ENCODE data around the gene ARHGAP24. TPM values are rescaled to one million over a fixed set of nuclear protein-coding genes. Genes with fewer than 3 reads are reported as not detected.

The ARHGAP24 gene
- total RNA-seq, 1 experiment from 2014 or later = 1.3 TPM

- TF ChIP-seq CEBPB (IDR thresholded peaks at IDR 0.05; ENCODE audit: low read depth) (no peak), EGR1 (IDR thresholded peaks at IDR 0.05; ENCODE audit: low read depth) (no peak), YY1 (IDR thresholded peaks at IDR 0.05; ENCODE audit: extremely low read depth, insufficient replicate concordance, low read depth, low read length) (no peak), JUND (IDR thresholded peaks at IDR 0.05) (no peak), POLR2AphosphoS5 (IDR thresholded peaks at IDR 0.05; ENCODE audit: low read depth, low read length) (no peak), SRF (IDR thresholded peaks at IDR 0.05; ENCODE audit: low read depth) (no peak)
These were observed 520.4 kb downstream of the ARHGAP24 start (continued) for GRCh38 chr4:85995361-85995760.

DNA sequence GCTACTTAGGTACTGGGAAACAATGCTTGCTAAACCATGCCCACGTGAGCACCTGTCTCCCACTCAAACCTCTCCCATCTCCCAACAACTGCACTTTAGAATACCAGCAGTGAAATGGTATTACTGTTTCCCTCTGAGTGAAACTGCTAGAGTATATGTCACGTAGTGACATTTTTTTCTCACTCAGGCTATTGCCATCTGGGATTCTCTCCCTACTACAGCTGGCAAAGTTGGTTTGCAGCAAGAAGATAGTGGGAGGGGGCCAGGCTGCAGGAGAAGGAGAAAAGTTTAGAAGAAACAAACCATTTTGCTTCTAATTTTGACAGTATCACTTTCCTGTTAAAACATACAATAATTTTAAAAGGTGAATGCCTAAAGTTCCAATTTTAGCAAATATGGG is 526.6 kb downstream of the ARHGAP24 start:
- H3K4me3 ChIP-seq (replicated peaks in 1 of 2; ENCODE audit: low read depth in 1 of 2, low read length in 2 of 2) = no peak overlapping the region
- H3K36me3 ChIP-seq (ENCODE audit: control insufficient read depth in 1 of 2, insufficient read depth in 2 of 2, low read length in 2 of 2) = no peaks in the 10 kb centered on the region
- no TSS peak for BruUV-seq (replicated peaks)
- ATAC-seq (no peak), DNase-seq (ENCODE audit: low read depth, low spot score) (no peak)
- ChIA-PET RAD21 (ENCODE audit: low non-redundant PET in 1 of 2, low total read pairs in 2 of 2, uncharacterized antibody in 2 of 2, unreplicated experiment in 2 of 2) (no interaction called here), POLR2A (no interaction called here), CTCF (no interaction called here)
- no peaks in the 10 kb centered on the region for H3K9me3 ChIP-seq (ENCODE audit: control insufficient read depth in 1 of 2, insufficient read depth in 1 of 2, low read depth in 1 of 2, low read length in 2 of 2)
- no peaks in the 10 kb centered on the region for H3K79me2 ChIP-seq (ENCODE audit: insufficient read depth, low read length)
- no peaks in the 10 kb centered on the region for H3K9me2 ChIP-seq (ENCODE audit: insufficient read depth)
- no peak for TF ChIP-seq CEBPB (IDR thresholded peaks at IDR 0.05; ENCODE audit: low read depth)
- no peak for TF ChIP-seq ELF1 (IDR thresholded peaks at IDR 0.05; ENCODE audit: borderline replicate concordance, low read depth)
- TF ChIP-seq ZFX (IDR thresholded peaks at IDR 0.05) = no peak
- no peak for TF ChIP-seq FOSL1 (IDR thresholded peaks at IDR 0.05; ENCODE audit: low read depth)
- no peak for TF ChIP-seq SRF (IDR thresholded peaks at IDR 0.05; ENCODE audit: low read depth)
- TF ChIP-seq, protein P1, sequence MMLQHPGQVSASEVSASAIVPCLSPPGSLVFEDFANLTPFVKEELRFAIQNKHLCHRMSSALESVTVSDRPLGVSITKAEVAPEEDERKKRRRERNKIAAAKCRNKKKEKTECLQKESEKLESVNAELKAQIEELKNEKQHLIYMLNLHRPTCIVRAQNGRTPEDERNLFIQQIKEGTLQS (IDR thresholded peaks at IDR 0.05) = no peak
- no peaks in the 10 kb centered on the region for H4K20me1 ChIP-seq (ENCODE audit: insufficient read depth)
- intact Hi-C loops (cut with micrococcal nuclease) = no loop called here
- H3K27me3 ChIP-seq (ENCODE audit: insufficient read depth, low read length) = no peaks in the 10 kb centered on the region
- H3K4me1 ChIP-seq (ENCODE audit: control insufficient read depth in 1 of 2, insufficient read depth in 2 of 2, low read length in 2 of 2) = no peaks in the 10 kb centered on the region
- no peak overlapping the region for H3K9ac ChIP-seq (ENCODE audit: low read length)
- no peak overlapping the region for H3K4me2 ChIP-seq (ENCODE audit: low read length)
- H2AFZ ChIP-seq (ENCODE audit: low read depth, low read length, poor library complexity, severe bottlenecking) = no peak overlapping the region
- no peak overlapping the region for H3K27ac ChIP-seq (ENCODE audit: low read depth, low read length)

DNA sequence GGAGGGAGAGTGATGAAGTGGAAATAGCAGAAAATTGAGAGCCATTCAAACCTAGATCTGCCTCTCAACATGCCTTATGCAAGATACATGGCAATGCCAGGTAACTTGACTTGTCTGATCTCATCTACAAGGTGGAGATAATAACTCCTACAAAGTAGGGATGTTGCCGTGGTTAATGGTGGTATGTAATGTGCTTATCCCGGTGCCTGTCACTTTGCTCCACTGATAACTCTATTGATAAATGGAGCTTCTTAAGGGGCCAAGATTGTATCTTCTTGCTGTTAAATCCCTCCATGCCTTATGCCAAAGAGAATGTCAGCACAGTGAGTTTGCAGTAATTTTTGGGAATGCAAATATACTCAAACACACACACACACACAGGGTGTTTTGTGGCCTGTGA is 529.1 kb downstream of the ARHGAP24 start:
- intact Hi-C loops (cut with micrococcal nuclease) = no loop called here
- Histone ChIP-seq H3K27me3 (ENCODE audit: insufficient read depth, low read length) (no peaks in the 10 kb centered on the region), H4K20me1 (ENCODE audit: insufficient read depth) (no peaks in the 10 kb centered on the region), H3K4me3 (replicated peaks in 1 of 2; ENCODE audit: low read depth in 1 of 2, low read length in 2 of 2) (no peak overlapping the region), H3K4me2 (ENCODE audit: low read length) (no peak overlapping the region), H3K27ac (ENCODE audit: low read depth, low read length) (no peak overlapping the region), H3K36me3 (ENCODE audit: control insufficient read depth in 1 of 2, insufficient read depth in 2 of 2, low read length in 2 of 2) (no peaks in the 10 kb centered on the region), H3K9me2 (ENCODE audit: insufficient read depth) (no peaks in the 10 kb centered on the region), H3K79me2 (ENCODE audit: insufficient read depth, low read length) (no peaks in the 10 kb centered on the region), H3K4me1 (ENCODE audit: control insufficient read depth in 1 of 2, insufficient read depth in 2 of 2, low read length in 2 of 2) (no peaks in the 10 kb centered on the region), H3K9ac (ENCODE audit: low read length) (no peak overlapping the region), H2AFZ (ENCODE audit: low read depth, low read length, poor library complexity, severe bottlenecking) (no peak overlapping the region), H3K9me3 (ENCODE audit: control insufficient read depth in 1 of 2, insufficient read depth in 1 of 2, low read depth in 1 of 2, low read length in 2 of 2) (no peaks in the 10 kb centered on the region)
- DNase-seq (ENCODE audit: low read depth, low spot score) = no peak
- no peak for TF ChIP-seq CEBPB (IDR thresholded peaks at IDR 0.05; ENCODE audit: low read depth)
- TF ChIP-seq TCF7L2 (IDR thresholded peaks at IDR 0.05; ENCODE audit: borderline replicate concordance, extremely low read depth, insufficient read depth, insufficient read length) = no peak
- TF ChIP-seq POLR2AphosphoS5 (IDR thresholded peaks at IDR 0.05; ENCODE audit: low read depth, low read length) = no peak
- no peak for TF ChIP-seq SP1 (IDR thresholded peaks at IDR 0.05; ENCODE audit: low read depth)
- TF ChIP-seq EZH2phosphoT487 (IDR thresholded peaks at IDR 0.05; ENCODE audit: borderline replicate concordance) = no peak
- TF ChIP-seq CTCF (IDR thresholded peaks at IDR 0.05 in 2 of 3, conservative IDR thresholded peaks at IDR 0.05 in 1 of 3; ENCODE audit: borderline replicate concordance in 1 of 3, insufficient read depth in 1 of 3, low read depth in 2 of 3, low read length in 2 of 3) = no peak
- no peak for TF ChIP-seq FOSL1 (IDR thresholded peaks at IDR 0.05; ENCODE audit: low read depth)
- TF ChIP-seq ZFX (IDR thresholded peaks at IDR 0.05) = no peak
- TF ChIP-seq, protein P2, sequence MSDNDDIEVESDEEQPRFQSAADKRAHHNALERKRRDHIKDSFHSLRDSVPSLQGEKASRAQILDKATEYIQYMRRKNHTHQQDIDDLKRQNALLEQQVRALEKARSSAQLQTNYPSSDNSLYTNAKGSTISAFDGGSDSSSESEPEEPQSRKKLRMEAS (IDR thresholded peaks at IDR 0.05) = no peak
- no peak for TF ChIP-seq SIN3A (IDR thresholded peaks at IDR 0.05; ENCODE audit: low read depth)
- ChIA-PET CTCF (no interaction called here), RAD21 (ENCODE audit: low non-redundant PET in 1 of 2, low total read pairs in 2 of 2, uncharacterized antibody in 2 of 2, unreplicated experiment in 2 of 2) (no interaction called here), POLR2A (no interaction called here)
- no TSS peak for BruUV-seq (replicated peaks)
- ATAC-seq = no peak
